NCI-H460 (cell line): ENCODE data around the gene ZNF200. TPM values are rescaled to one million over a fixed set of nuclear protein-coding genes. Genes with fewer than 3 reads are reported as not detected.
"Not testable (repeated sequence)": the region's sequence is repeated elsewhere in the genome, so short reads cannot be mapped to it uniquely, and the experiment has no call there.

Source experiments
- DNase-seq: peaks from one replicate; pipeline ENCODE4 v3.0.0-alpha.2; 2016; ENCODE audit warnings: low read depth; ENCODE audit errors: extremely low read depth
- polyA plus RNA-seq: library from polyadenylated mRNA; depleted of rRNA; stranded (reverse); fragments of >200 nt; gene quantifications from 2 replicates; pipeline ENCODE4 v1.2.3, GENCODE V29; 2014; cell fraction: nucleus; rRNA removed
- total RNA-seq: library from RNA; depleted of rRNA; stranded (reverse); fragments of >200 nt; shearing (Covaris generic); gene quantifications from 2 replicates; pipeline ENCODE4 v1.2.3, GENCODE V29; 2014; rRNA removed

Gene ZNF200, protein sequence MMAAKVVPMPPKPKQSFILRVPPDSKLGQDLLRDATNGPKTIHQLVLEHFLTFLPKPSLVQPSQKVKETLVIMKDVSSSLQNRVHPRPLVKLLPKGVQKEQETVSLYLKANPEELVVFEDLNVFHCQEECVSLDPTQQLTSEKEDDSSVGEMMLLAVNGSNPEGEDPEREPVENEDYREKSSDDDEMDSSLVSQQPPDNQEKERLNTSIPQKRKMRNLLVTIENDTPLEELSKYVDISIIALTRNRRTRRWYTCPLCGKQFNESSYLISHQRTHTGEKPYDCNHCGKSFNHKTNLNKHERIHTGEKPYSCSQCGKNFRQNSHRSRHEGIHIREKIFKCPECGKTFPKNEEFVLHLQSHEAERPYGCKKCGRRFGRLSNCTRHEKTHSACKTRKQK
- 11.9 and 14.5 TPM in 2 replicates for total RNA-seq
- 18.6 and 25.3 TPM in 2 replicates for polyA plus RNA-seq

DNA sequence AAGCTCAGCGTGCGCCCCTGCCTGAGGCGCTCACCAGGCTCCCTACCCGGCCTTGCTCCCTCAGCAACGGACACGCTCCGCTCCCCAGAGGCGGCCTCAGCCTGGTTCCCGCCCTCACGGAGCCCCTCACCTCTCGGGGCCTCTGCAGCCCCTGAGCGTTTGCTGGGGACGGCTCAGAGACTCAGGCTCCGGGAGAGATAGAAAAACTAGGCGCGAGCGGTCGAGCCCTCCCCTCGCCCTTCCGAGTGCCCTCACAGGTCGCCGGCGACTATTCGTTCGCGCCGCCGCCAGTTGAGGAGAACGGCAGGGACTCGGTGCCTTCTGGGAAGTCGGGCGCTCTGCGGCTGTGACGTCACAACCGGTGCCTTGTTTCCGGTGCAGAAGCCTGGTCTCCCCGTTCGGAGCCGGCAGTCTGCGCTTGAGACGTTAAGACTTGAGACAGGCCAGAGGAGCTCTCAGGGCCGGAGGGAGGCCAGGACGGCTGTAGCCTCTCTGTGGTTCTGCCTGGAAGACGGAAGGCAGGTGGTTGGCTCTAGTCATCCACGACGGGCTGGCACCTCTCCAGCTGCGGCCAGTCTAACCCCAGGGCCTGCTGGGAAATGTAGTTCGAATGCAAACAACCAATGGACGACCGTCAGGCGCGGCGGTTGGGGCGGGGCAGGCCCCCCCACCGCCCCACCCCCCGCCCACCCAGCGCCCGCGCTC is at the start of gene ZNF200:
Gene ZNF200, minus strand, starts transcription at position 302 of the 705 bp plus-strand sequence. CDS start 1,403 bp downstream, outside the sequence.
- DNase-seq: peak; percentile 94

DNA sequence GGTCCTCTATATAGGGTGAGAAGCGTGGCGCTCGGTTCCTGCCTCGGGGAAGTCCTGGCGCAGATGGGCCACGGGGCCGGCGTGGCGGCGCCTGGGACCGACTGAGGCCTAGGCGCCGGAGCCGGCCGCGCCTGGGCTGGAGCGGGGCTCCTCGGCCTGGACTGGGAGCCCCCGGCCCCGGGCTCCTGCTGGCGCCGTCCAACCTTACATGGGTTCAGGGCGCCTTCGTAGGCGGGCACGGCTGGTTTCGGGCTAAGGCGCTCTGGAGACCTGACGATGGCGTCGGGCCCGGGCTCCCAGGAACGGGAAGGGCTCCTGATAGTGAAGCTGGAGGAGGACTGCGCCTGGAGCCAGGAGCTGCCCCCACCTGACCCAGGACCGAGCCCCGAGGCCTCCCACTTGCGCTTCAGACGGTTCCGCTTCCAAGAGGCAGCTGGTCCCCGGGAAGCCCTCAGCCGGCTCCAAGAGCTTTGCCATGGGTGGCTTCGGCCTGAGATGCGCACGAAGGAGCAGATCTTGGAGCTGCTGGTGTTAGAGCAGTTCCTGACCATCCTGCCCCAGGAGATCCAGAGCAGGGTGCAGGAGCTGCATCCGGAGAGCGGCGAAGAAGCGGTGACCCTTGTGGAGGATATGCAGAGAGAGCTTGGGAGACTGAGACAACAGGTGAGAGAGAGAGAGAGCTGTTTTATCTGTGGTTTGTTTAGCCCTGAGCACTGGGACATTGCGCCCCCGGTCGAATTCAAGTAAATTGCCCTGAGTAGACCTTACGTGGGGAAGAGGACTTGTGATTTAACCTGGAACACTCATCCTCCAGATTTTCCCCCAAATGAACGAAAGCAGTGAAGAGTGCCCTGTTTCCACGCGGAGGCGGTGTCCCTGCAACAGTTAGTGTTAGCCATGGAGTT is 48.8 kb upstream of the ZNF200 start:
- no peak for DNase-seq

DNA sequence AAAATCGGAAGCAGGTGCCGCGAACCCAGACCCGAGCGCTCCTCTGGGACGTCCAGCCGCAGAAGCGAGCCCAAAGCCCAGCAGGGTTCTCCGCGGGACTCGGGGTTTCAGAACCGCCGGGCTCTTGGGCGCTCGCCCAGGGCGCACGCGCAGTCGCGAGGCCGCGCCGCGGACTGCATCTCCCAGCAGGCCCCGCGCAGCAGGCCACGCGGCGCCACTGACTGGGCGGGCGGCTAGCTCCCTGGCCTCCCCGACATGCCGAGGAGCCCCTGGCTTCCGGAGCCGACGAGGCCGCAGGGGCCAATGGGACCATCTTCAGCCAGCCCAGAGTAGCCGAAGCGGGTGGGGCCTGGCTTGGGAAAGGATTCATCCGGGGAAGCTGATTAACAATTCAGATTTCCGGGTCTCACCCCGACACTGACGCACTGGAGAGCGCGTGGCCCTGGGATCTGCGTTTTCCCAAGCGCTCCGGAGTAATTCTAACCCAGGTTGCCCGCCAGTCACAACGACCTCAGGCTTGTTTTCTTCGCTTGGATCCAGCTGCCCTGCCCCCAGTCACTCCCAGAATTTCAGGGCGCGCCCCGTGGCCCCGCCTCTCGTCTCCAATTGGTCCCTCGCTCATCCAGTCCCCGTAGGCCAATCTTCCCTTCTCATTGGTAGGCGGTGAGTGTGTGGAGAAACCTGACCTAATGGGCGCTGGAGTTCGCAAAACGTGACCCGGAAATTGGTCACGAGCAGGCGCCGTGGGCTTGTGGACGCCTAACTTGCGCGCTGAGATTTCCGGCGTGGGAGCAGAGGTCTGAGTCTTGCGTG is 48.0 kb upstream of the ZNF200 start, which contains the start of gene ZNF263:
Gene ZNF263, plus strand, starts transcription at position 762 of the 813 bp plus-strand sequence. CDS start 328 bp downstream, outside the sequence.
- DNase-seq: peak; percentile 98

DNA sequence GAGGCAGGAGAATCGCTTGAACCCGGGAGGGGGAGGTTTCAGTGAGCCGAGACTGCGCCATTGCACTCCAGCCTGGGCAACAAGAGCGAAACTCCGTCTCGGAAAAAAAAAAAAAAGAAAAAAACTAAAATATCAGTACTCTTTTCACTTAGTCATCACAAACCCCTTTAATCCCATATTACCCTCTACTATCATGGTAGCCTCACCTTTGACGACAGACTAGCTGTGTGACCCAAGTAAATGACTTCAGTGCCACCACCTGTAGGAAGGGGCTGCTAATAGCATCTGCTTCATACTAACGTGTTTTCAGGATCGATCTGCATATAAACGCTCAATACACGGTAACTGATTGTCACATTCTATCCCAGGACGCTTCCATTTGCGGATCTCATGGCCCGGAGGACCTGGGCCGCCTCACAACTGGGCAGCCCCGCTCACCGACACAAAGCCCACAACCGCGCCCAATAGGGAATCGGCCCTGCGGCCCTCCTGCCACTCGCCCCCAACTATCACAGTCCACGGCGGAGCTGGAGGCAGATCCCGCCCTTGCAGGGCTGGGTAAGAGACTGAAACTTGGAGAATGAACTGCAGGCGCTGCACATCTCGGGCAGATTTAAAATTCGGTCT is 47.3 kb upstream of the ZNF200 start:
- DNase-seq: no peak

DNA sequence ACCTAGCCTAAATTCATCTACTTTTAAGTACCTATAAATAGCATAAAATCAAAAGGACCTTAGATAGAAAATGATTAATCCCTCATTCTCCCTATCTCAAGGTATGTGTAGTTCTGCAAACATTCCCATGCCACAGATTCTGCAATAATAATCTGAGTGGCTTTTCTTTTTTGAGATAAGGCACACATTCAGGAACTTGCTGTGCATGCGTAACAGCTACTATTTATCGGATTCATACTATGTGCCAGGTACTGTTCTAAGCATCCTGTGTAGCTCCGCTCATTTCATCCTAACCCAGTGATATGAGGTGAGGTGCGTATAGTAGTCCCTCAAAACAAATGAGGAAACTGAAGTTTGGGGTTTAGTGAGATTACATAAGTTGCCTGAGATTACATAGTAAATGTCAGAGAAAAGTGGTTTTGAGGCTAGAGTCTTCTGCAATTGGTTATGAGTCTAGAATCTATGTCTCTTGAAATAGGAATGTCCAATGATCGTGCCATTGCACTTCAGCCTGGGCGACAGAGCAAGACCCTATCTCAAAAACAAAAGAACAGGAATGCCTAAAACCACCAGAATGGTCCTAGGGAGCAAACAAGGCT is 46.4 kb upstream of the ZNF200 start:
- no peak for DNase-seq

DNA sequence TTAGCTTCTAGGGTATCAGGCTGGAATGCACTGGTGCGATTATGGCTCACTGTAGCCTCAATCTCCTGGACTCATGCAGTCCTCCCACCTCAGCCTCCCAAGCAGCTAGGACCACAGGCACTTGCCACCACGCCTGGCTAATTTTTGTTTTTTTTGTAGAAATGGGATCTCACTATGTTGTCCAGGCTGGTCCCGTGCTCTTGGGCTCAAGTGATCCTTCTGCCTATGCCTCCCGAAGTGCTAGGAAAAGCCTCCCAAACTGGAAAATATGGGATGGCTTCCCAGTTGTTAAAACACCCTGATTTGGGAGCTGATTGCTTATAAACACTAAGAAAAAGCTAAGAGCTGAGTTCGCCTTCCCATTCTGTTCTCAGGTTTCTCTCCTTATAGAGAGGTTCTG is 41.7 kb upstream of the ZNF200 start:
- no peak for DNase-seq

DNA sequence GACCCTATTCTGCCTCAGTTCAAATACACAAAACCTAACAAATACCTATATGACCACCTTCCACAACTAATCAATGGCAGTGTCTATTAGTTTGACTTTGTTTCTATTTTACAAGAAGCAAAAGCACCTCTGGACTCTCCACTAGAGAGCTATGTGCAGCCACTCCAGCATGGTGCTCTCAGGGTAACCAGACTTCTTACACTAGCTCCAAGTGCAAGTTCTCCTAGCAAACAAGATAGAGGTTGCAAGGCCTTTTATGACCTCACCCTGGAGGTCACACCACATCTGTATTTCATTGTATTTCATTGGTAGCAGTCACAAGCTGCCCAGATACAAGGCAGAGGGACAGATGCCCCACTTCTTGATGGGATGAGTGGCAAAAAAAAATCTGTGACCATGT is 40.0 kb upstream of the ZNF200 start:
- no peak for DNase-seq

DNA sequence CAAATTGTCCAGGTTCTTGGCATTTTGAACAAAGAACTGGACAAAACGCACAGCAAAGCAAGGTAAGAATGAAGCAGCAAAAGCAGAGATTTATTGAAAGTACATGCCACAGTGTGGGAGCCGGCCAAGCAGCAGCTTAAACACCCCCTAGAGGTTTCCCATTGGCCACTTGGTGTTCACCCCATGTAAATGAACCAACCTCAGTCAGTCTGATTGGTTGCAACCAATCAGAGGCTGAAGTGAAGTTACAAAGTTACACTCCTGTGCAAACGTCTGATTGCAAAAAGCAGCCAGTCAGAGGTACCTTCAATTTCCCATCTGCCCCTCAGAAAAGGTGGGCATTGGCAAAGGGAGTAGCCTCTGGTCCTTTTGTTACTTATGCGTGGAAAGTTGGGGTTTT is 39.5 kb upstream of the ZNF200 start:
- DNase-seq: no peak

DNA sequence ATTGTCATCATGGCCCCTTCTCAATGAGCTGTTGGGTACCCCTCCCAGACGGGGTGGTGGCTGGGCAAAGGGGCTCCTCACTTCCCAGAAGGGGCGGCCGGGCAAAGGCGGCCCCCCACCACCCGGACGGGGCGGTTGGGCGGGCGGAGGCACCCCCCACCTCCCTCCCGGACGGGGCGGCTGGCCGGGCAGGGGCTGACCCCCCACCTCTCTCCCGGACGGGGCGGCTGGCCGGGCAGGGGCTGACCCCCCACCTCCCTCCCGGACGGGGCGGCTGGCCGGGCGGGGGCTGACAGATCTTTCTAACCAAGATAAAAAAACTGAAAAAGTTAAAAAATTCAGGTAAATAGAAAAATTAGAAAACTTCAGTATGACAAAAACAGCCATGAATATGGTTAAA is 36.3 kb upstream of the ZNF200 start:
- DNase-seq: not testable (repeated sequence)

DNA sequence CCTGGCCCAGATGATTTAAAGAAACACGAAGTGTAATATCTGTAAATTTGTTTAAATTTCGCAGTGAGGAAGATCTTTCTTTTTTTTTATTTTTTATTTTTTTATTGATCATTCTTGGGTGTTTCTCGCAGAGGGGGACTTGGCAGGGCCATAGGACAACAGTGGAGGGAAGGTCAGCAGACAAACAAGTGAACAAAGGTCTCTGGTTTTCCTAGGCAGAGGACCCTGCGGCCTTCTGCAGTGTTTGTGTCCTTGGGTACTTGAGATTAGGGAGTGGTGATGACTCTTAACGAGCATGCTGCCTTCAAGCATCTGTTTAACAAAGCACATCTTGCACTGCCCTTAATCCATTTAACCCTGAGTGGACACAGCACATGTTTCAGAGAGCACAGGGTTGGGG is 35.8 kb upstream of the ZNF200 start:
- DNase-seq: not testable (repeated sequence)

DNA sequence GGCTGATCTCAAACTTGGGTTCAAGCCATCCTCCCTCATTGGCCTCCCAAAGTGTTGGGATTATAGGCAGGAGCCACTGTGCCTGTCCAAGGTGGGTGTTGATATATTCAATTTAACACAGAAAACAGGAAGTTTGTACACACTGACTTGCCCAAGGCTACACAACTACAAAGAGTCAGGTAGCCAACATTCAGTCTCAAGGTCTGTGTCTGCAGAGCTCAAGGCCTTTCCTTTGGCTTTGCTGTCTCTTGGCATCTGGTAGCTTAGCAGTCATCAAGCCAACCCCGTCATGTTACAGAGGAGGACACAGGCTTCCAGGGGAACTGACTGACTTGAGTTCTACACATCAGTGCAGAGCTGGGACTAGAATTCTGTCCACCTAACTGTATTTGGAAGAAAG is 33.3 kb upstream of the ZNF200 start:
- no peak for DNase-seq

DNA sequence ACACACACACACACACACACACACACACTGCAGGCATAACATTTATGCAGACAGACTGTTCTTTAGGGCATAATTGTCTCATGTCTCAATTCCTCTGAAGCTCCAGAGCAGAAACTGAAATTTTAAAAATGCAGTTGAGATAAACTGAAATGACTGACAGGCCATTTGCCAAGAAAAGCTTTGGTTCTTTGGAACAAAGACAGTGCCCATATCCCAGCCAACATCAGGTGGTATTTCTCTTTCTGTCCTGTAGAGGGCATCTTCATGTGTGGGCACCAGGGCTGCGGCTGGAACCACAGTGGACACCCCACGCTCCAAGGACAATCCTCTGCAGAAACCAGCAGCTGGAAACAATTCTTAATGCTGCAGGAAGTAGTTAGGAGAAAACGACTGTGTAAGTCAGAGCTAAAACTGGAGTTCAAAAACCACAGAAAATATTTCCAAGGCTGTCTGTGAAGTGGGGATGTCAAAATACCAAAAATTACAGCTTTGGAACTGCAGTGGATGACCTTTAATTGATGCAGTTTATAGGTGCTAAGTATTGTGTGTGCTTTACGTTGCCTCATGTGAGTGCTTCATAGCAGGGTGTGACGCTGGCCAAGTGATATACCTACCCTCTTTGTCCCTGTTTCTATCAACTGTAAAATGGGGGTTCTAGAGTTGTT is 32.0 kb upstream of the ZNF200 start:
- no peak for DNase-seq

DNA sequence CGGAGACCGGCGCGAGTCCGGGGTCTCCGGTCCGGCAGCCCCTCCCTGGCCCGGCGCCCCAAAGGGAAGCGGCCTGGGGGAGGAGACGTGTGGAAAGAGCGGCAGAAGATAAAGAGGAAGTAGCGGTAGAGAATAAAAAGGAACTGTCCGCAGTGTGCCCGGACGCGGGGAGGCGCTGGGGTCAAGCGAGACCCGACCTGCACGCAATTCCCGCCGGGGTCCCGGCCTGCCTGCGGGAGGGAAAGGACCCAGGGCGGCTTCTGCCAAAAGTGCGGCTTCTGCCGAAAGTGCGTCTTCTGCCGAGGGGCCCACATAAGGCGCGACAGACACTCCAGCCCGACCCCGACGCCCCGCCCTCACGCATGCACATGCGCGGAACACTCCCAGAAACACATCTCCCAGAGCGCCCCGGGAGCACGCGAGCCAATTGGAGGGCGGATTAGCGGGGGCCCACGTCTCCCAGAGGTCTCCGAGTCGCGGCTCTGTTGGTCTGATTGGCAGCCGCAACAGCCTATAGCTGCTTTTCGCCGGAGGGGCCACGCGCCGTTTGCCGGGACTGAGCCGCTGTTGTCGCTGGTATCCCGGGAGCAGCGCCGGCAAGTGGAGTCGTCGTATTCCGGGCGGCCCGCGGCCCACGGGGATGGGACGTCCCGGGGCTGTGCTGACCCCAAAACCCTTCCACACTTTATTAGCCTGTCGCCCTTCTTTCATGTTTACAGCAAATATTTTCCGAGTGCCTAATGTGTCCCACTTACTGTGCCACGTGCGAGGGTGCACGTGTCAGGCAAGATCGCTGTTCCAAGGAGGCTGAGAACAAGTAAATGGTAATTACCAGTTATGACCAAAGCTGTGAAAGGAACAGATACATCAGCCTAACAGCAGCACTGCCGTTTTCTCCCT is 29.4 kb upstream of the ZNF200 start:
- DNase-seq: peak; percentile 98

DNA sequence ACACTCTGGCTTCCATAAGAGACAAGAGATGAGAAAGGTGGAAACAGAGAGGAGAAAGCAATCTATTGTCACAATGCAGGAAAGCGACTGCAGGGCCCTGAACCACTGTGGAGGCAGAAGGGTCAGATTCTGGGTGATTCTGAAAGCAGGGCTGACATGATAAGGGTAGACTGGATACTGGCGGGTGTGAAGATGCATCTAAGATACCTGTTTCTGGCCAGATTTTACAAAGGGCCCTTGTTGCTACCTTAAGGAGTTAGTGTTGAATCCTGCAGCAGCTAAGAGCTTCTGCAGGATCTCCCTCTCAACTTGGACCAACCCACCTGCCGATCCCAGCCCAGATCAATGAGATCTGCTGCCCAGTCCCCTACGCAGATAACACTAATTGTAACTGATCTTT is 27.6 kb upstream of the ZNF200 start:
- no peak for DNase-seq

DNA sequence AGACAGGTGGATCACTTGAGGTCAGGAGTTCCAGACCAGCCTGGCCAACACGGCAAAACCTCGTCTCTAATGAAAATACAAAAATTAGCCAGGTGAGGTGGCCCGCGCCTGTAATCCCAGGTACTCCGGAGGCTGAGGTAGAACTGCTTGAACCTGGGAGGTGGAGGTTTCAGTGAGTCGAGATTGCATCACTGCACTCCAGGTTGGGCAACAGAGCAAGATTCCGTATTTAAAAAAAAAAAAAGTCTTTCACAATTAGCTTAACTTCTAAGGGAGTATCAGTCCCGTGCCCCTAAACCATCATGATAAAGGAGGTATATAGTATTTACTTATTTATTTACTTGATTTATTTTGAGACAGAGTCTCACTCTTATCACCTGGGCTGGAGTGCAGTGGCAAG is 24.9 kb upstream of the ZNF200 start:
- DNase-seq: no peak

DNA sequence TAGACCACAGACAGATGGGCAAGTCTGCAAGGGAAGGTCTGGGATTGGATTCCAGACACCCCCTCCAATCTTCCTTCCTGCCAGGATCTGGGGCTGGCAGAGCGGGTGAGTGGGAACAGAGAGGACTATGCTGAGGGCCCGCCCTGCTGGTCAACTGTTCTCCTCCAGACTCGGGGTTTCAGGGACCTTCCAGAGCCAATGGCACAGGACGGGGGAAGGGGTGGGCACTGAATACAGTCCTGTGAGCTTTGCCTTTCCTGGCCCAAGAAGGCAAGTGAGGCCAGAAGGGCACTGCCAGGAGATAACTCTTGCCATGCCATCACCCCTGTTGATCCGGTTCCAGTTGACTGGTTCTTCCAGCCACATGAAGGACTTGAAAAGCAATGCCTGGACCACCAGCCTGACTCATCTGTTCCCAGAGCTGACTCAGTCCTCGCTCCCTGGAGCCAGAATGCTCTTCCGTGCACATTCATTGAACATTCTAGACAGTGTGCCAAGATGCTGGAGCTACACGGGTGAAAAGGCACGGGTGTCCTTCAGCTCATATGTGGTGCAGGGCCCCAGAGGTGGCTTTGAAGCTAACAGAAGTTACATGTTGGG is 22.0 kb upstream of the ZNF200 start:
- no peak for DNase-seq
